Skin of body (tissue), 2 donors: ENCODE results near the gene NET1. TPM values are rescaled to one million over a fixed set of nuclear protein-coding genes. Genes with fewer than 3 reads are reported as not detected.

ENCODE experiments used
- DNase-seq: peaks from one replicate; lab custom pipeline; 2025; lab: John Stamatoyannopoulos, UW
- total RNA-seq: library from RNA; depleted of rRNA; stranded (reverse); fragments of >200 nt; gene quantifications from one replicate; pipeline ENCODE4 v1.2.3, GENCODE V29; 2014

Gene NET1
- total RNA-seq, 1 donor from 2014 or later, result 145 TPM

- no peak for DNase-seq
Measured at GRCh38 chr10:5480162-5480941, 68.0 kb downstream of the NET1 start.

GRCh38 chr10:5481121-5481520 is 68.8 kb downstream of the NET1 start:
- DNase-seq, result no peak

GRCh38 chr10:5482016-5482415 is 69.7 kb downstream of the NET1 start:
- no peak for DNase-seq

GRCh38 chr10:5484205-5484604 is 71.8 kb downstream of the NET1 start:
- DNase-seq, result no peak

- DNase-seq, result no peak
Measured at GRCh38 chr10:5485290-5485689, 72.9 kb downstream of the NET1 start.

GRCh38 chr10:5485948-5486852 is 73.8 kb downstream of the NET1 start:
- DNase-seq, result no peak

- DNase-seq, result no peak
Measured at GRCh38 chr10:5486853-5487235, 74.5 kb downstream of the NET1 start.

GRCh38 chr10:5488272-5489161 is 76.2 kb downstream of the NET1 start:
- DNase-seq, result no peak

GRCh38 chr10:5490032-5490431 is 77.7 kb downstream of the NET1 start:
- no peak for DNase-seq

- no peak for DNase-seq
Measured at GRCh38 chr10:5490698-5491464, 78.5 kb downstream of the NET1 start.

GRCh38 chr10:5491477-5491876 is 79.1 kb downstream of the NET1 start:
- no peak for DNase-seq

- DNase-seq, result no peak
Measured at GRCh38 chr10:5492322-5492855, 80.0 kb downstream of the NET1 start.

- DNase-seq, result no peak
Measured at GRCh38 chr10:5492929-5493576, 80.7 kb downstream of the NET1 start.

- no peak for DNase-seq
Measured at GRCh38 chr10:5493691-5494090, 81.3 kb downstream of the NET1 start.

- no peak for DNase-seq
Measured at GRCh38 chr10:5494611-5495010, 82.3 kb downstream of the NET1 start.

GRCh38 chr10:5496261-5497250 is 84.2 kb downstream of the NET1 start:
- DNase-seq, result no peak

GRCh38 chr10:5497289-5497688 is 84.9 kb downstream of the NET1 start:
- no peak for DNase-seq

GRCh38 chr10:5497948-5498730 is 85.8 kb downstream of the NET1 start:
- no peak for DNase-seq
